Measurements from ENCODE around the gene NOP9.

GRCh38 chr14:24291446-24292117 is 8.1 kb upstream of the NOP9 start:
- TF ChIP-seq EZH2 (IDR thresholded peaks at IDR 0.05; ENCODE audit: insufficient read depth, poor library complexity, severe bottlenecking) (no peak), EZH2phosphoT487 (IDR thresholded peaks at IDR 0.05; ENCODE audit: insufficient read depth, low read depth) (no peak)

Measured in GM23248 (cell line).